GM18861 (cell line): ENCODE measurements around the gene CEMP1.
"Not testable (repeated sequence)": the region's sequence is repeated elsewhere in the genome, so short reads cannot be mapped to it uniquely, and the experiment has no call there.

ENCODE experiments used
- ATAC-seq: cut with Tn5 transposase; IDR thresholded peaks from one replicate; pipeline ENCODE4 v1.9.1; 2021; ENCODE audit not compliant: unreplicated experiment

The CEMP1 gene

GRCh38 chr16:2537451-2538379 lies 6.5 kb upstream of the CEMP1 start, which contains the start of gene PDPK1:
TSS of gene PDPK1 (plus strand) at chr16:2538021. CDS start at chr16:2538113, 92 bp downstream.
- ATAC-seq = peak; percentile 67

DNA sequence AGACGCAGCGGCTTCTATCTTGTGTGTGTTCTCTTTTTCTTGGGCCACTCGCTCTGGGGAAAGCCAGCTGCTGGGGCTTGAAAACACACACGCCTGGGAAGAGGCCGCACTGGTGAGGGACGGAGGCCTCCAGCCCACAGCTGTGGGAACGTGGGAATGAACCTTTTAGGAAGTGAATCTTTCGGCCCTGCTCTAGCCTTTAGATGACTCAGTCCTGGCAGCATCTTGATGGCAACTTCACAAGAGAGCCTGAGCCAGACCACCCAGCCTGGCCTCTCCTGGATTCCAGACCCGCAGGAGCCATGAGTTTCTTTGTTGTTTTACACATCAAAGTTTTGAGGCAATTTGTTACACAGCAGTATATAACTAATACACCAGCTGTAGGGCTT lies 4.4 kb upstream of the CEMP1 start:
- no peak for ATAC-seq

GRCh38 chr16:2534335-2534734 lies 3.1 kb upstream of the CEMP1 start:
- ATAC-seq = not testable (repeated sequence)

DNA sequence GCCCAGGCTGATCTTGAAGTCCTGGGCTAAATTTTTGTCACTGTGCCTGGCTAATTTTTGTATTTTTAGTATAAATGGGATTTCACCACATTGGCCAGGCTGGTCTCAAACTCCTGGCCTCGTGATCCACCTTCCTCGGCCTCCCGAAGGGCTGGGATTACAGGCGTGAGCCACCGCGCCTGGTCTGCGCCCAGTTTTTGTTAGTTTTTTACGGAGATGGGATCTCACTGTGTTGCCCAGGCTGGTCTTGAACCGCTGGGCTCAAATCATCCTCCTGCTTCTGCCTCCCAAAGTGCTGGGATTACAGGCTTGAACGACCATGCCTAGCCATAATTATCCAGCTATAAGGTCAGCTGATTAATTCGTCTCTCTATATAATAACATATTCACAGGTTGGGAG lies 2.7 kb upstream of the CEMP1 start:
- no peak for ATAC-seq

DNA sequence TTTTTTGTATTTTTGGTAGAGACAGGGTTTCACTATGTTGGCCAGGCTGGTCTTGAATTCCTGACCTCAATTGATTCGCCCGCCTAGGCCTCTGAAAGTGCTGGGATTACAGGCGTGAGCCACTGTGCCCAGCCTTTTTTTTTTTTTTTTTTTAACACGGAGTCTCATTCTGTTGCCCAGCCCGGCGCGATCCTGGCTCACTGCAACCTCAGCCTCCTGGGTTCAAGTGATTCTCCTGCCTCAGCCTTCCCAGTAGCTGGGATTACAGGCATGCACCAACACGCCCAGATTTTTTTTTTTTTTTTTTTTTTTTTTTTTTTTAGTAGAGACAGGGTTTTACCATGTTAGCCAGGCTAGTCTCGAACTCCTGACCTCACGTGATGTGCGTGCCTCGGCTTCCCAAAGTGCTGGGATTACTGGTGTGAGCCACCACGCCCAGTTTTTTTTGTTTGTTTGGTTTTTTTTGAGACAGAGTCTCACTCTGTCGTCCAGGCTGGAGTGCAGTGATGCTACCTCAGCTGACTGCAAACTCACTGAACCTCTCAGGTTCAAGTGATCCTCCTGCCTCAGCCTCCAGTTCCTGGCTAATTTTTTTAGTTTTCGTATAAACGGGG lies 2.0 kb upstream of the CEMP1 start:
- ATAC-seq = not testable (repeated sequence)

DNA sequence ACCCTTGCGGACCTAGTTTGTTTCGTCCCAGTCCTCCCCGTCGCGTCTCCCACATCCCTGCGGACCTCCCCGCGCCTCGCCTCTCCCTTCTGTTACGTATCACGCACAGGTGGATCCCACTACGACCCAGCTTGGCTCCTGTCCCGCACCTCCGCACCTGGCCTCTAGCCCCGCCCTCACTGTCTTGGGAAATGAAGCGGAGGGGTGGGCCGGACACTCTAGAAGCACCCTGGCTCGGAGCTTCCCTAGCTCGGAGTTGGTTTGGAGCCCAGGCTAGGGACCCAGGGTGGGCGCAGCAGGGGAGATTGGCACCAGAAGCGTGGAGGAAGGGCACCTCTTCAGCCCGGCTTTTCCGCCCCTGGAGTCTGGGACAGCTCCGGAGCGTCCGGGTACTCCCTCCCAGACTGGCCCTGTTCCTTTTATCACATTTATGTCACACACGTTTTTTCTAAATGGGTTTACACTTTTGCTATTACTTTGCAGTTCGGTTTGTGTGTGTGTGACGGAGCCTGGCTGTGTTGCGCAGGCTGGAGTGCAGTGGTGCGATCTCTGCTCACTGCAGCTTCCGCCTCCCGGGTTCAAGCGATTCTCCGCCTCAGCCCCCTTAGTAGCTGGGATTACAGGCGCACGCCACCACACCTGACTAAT lies 1.4 kb upstream of the CEMP1 start:
- ATAC-seq = no peak

- ATAC-seq = peak; percentile 73
These were observed 687 bp upstream of the CEMP1 start for GRCh38 chr16:2531696-2532493.

GRCh38 chr16:2530629-2531318 lies 434 bp downstream of the CEMP1 start:
- ATAC-seq = no peak

- ATAC-seq = no peak
These were observed 1.1 kb downstream of the CEMP1 start for GRCh38 chr16:2529961-2530628.

DNA sequence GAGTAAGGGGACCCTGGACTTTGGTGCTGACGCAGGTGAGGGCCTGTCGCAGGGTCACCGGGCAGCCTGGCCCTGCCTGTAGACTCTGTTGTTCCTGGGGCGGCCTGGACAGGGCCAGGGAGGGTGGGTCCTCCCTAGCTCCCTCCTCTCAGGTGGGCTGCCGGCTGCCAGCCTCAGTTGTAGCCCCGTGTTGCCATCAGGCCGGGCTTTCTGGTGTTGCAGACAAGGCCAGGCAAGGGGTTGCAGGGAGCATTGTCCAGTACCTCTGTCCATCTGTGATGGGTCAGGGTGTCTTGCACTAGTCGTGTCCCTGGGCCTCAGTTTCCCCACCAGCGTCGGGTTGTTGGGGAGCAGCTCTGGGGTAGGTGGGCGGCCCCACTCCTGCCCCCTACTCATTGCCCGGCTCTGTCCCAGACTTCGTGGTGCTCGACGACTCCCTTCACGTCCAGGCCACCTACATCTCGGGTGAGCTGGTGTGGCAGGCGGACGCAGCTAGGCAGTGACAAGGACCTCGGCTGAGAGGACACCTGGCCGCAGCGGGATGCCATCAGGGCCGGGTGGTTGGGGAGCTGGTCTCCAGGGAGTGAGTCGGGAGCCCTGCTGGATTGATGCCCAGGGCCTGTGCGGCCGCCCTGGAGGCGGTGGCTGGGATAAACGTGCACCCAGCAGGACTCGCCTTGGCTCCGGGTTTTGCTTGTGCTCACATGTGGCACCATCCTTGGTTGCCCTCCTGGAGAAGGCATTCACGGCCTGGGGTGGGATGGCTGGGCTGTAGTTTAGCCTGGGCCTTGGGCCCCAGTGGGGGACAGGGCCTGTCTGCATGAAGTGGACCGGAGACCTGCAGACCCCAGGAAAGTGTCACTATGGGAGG lies 1.9 kb downstream of the CEMP1 start:
- ATAC-seq = no peak

GRCh38 chr16:2528161-2529060 lies 2.8 kb downstream of the CEMP1 start:
- no peak for ATAC-seq

GRCh38 chr16:2527784-2528100 lies 3.5 kb downstream of the CEMP1 start:
- ATAC-seq = no peak

- ATAC-seq = no peak
These were observed 4.0 kb downstream of the CEMP1 start for GRCh38 chr16:2527071-2527783.

DNA sequence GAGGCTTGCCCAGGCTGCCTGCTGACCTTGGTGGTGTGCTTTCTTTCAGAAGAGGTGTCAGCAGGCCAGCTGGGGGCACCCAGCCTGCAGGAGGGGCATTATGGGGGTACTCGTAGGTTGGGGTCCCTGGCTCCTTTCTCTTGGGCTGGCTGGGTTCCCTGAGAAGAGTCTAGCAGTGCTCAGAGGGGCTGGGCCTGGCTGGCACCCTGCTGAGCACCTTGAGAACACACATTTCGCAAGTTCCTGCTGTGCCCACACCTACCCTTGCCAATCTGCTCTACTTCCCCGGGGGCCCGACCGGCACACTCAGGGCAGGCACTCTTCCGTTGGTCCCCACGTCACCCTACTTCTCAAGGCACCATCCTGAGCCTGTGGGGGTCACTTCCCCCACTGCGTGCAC lies 5.1 kb downstream of the CEMP1 start:
- no peak for ATAC-seq

GRCh38 chr16:2524339-2524938 lies 6.8 kb downstream of the CEMP1 start:
- ATAC-seq = no peak

DNA sequence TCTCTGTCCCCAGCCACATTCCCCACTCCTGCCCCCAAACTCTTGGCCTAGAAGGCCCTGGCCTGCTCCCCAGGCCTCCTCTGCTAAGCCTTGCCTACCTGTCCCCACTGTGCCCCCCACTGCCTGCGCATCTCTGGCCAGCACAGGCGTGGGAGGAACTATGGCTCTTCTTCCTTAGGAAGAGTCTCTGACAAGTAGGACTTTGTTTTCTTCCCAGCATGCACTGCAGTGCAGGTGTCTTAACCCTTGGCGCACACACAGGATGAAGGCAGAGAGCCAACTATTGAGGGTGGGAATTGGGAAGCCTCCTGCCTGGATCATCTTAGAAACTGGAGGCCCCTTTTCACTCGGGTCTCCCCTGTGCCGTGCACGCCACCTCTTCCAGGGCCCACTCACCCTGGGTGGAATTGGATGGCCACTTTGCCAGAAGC lies 7.4 kb downstream of the CEMP1 start:
- no peak for ATAC-seq
